ENCODE measurements around the gene CLEC17A. TPM values are rescaled to one million over a fixed set of nuclear protein-coding genes. Genes with fewer than 3 reads are reported as not detected.
A peak's percentile ranks its signal among the peaks of the same experiment; 100 is the strongest.
"Not testable (repeated sequence)": the region's sequence is repeated elsewhere in the genome, so short reads cannot be mapped to it uniquely, and the experiment has no call there.

CLEC17A gene
- total RNA-seq, 1 donor from 2014 or later: not detected

GRCh38 chr19:14551134-14552005 is 31.5 kb upstream of the CLEC17A start:
- not testable (repeated sequence) for H3K4me3 Mint-ChIP-seq (ENCODE audit: low read depth); H3K27me3 Mint-ChIP-seq; H3K9me3 Mint-ChIP-seq (ENCODE audit: low read depth); H3K36me3 Mint-ChIP-seq (ENCODE audit: insufficient read depth); H3K27ac Mint-ChIP-seq
- H3K4me1 Mint-ChIP-seq (ENCODE audit: low read depth): peaks cover 15% of the 10 kb centered on the region
- TF ChIP-seq CTCF (IDR thresholded peaks at IDR 0.05; ENCODE audit: unreplicated experiment): peak; percentile 40
- peak; percentile 25 for DNase-seq (ENCODE audit: low spot score, unreplicated experiment)

- not testable (repeated sequence) for H3K4me3 Mint-ChIP-seq (ENCODE audit: low read depth); H3K9me3 Mint-ChIP-seq (ENCODE audit: low read depth); H3K36me3 Mint-ChIP-seq (ENCODE audit: insufficient read depth); DNase-seq (ENCODE audit: low spot score, unreplicated experiment); H3K27me3 Mint-ChIP-seq
- peak overlapping the region; percentile 81 for H3K27ac Mint-ChIP-seq
- H3K4me1 Mint-ChIP-seq (ENCODE audit: low read depth): peaks cover 18% of the 10 kb centered on the region
Measured at GRCh38 chr19:14552006-14552360, 30.9 kb upstream of the CLEC17A start.

GRCh38 chr19:14553042-14553938 is 29.6 kb upstream of the CLEC17A start:
- H3K27ac Mint-ChIP-seq: no peak overlapping the region
- H3K9me3 Mint-ChIP-seq (ENCODE audit: low read depth): no peaks in the 10 kb centered on the region
- TF ChIP-seq CTCF (IDR thresholded peaks at IDR 0.05; ENCODE audit: unreplicated experiment): no peak
- H3K4me3 Mint-ChIP-seq (ENCODE audit: low read depth): no peak overlapping the region
- H3K4me1 Mint-ChIP-seq (ENCODE audit: low read depth): peaks cover 18% of the 10 kb centered on the region
- H3K36me3 Mint-ChIP-seq (ENCODE audit: insufficient read depth): peaks cover 1% of the 10 kb centered on the region
- H3K27me3 Mint-ChIP-seq: no peaks in the 10 kb centered on the region
- no peak for DNase-seq (ENCODE audit: low spot score, unreplicated experiment)

- peaks cover 18% of the 10 kb centered on the region for H3K4me1 Mint-ChIP-seq (ENCODE audit: low read depth)
- H3K27ac Mint-ChIP-seq: peak overlapping the region; percentile 33
- DNase-seq (ENCODE audit: low spot score, unreplicated experiment): no peak
- no peaks in the 10 kb centered on the region for H3K27me3 Mint-ChIP-seq
- no peak for TF ChIP-seq CTCF (IDR thresholded peaks at IDR 0.05; ENCODE audit: unreplicated experiment)
- H3K4me3 Mint-ChIP-seq (ENCODE audit: low read depth): no peak overlapping the region
- peaks cover 1% of the 10 kb centered on the region for H3K36me3 Mint-ChIP-seq (ENCODE audit: insufficient read depth)
- H3K9me3 Mint-ChIP-seq (ENCODE audit: low read depth): no peaks in the 10 kb centered on the region
Measured at GRCh38 chr19:14553939-14554243, 29.0 kb upstream of the CLEC17A start.

GRCh38 chr19:14554382-14554812 is 28.5 kb upstream of the CLEC17A start:
- peaks cover 18% of the 10 kb centered on the region for H3K4me1 Mint-ChIP-seq (ENCODE audit: low read depth)
- no peak for DNase-seq (ENCODE audit: low spot score, unreplicated experiment)
- H3K27me3 Mint-ChIP-seq: no peaks in the 10 kb centered on the region
- H3K36me3 Mint-ChIP-seq (ENCODE audit: insufficient read depth): peaks cover 1% of the 10 kb centered on the region
- H3K27ac Mint-ChIP-seq: no peak overlapping the region
- H3K9me3 Mint-ChIP-seq (ENCODE audit: low read depth): no peaks in the 10 kb centered on the region
- TF ChIP-seq CTCF (IDR thresholded peaks at IDR 0.05; ENCODE audit: unreplicated experiment): no peak
- no peak overlapping the region for H3K4me3 Mint-ChIP-seq (ENCODE audit: low read depth)
